Right ventricle myocardium inferior (tissue), 1 donor: ENCODE results near the gene ARID4B. TPM values are rescaled to one million over a fixed set of nuclear protein-coding genes. Genes with fewer than 3 reads are reported as not detected.
"Not testable (repeated sequence)": the region's sequence is repeated elsewhere in the genome, so short reads cannot be mapped to it uniquely, and the experiment has no call there.

Source experiments
- ATAC-seq: fragments of 200-7000 bp; cut with Tn5 transposase; one replicate; pipeline ENCODE4 v1.9.1; 2020; ENCODE audit warnings: mild to moderate bottlenecking, moderate library complexity
- DNase-seq: peaks from one replicate; pipeline ENCODE4 v3.0.0; 2021; ENCODE audit errors: missing footprints
- intact Hi-C: fragments of 100-400 bp; cut with DNase I; formaldehyde crosslinking; loops from one replicate; pipeline ENCODE4 v1.11.0; 2022
- total RNA-seq: library from RNA; stranded (reverse); fragmentation: NEBNext Ultra II Directional; extraction: Animal tissue kit (Norgen Biotek cat#: 25700); gene quantifications from one replicate; pipeline ENCODE4 v1.2.1, GENCODE V29; 2021
- donor health status: DM: no; HTN: yes; CAD: no; lungs with severe emphysema.

ARID4B gene
- total RNA-seq, 1 donor from 2014 or later, result 14.8 TPM

GRCh38 chr1:235336903-235337302, 8.9 kb upstream of the ARID4B start:
- DNase-seq (no peak), ATAC-seq (peak; percentile 93)
- intact Hi-C loops, result no loop called here

GRCh38 chr1:235331401-235331800, 3.4 kb upstream of the ARID4B start:
- intact Hi-C loops, result no loop called here
- ATAC-seq, result no peak
- DNase-seq, result no peak

DNA sequence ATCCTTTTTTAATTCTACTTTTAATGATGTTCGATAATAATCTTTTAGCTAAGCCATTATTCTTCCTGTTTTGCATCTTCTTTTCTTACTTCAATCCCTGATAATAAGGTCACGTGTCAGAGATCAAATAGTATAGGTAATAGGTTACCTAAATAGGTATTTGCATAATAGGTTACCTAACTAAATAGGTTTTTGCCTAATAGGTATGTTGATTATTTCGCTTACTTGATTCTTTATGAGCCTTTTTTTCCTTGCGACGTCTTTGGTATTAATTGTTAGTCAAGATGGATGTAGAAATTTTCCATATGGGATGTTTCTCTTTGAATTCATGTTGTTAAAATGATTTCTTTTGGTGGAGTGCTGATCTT, 2.9 kb upstream of the ARID4B start:
- intact Hi-C loops, result loop anchor here (1.0 kb wide), 1 partner anchor 79 kb away; no protein-coding TSS in a partner anchor
- DNase-seq, result no peak
- no peak for ATAC-seq

GRCh38 chr1:235329139-235329902, 1.3 kb upstream of the ARID4B start:
- intact Hi-C loops, result loop anchor here (10.0 kb wide), 1 partner anchor 85 kb away; no protein-coding TSS in a partner anchor
- DNase-seq (no peak), ATAC-seq (no peak)

GRCh38 chr1:235328271-235329138, 526 bp upstream of the ARID4B start, which contains the start of gene GGPS1:
Gene GGPS1, plus strand, starts transcription at chr1:235328570. Its CDS starts 6,695 bp downstream, at chr1:235335265.
- peak; percentile 99 for DNase-seq
- intact Hi-C loops, result loop anchor here (1.0 to 10.0 kb wide), 2 partner anchors 39 to 86 kb away; partner anchors contain the start of gene TBCE
- peak; percentile 94 for ATAC-seq

GRCh38 chr1:235326719-235327558, 1.0 kb downstream of the ARID4B start:
- no peak for ATAC-seq
- DNase-seq, result peak; percentile 76
- intact Hi-C loops, result loop anchor here (10.0 kb wide), 1 partner anchor 88 kb away; no protein-coding TSS in a partner anchor

GRCh38 chr1:235325854-235326253, 2.1 kb downstream of the ARID4B start:
- DNase-seq, result no peak
- intact Hi-C loops, result loop anchor here (10.0 kb wide), 1 partner anchor 89 kb away; no protein-coding TSS in a partner anchor
- ATAC-seq, result no peak

DNA sequence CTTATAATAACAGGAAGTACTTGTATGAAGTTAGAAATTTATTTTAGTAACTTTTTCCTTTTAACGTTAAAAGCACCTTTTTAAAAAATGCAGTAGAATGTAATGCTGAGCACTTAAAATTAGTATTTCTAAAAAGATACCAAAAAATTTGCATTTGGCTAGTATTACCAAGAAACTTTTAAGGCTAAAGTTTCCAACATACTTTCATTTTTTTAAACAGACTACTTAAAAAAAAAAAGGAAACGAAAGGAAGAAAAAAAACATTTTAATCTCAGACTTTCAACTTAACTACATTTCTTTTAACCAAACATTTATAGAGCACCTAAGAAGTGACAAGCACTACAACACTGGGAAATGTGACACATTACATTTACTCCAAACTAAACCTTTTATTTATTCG, 2.8 kb downstream of the ARID4B start:
- intact Hi-C loops, result loop anchor here (10.0 kb wide), 1 partner anchor 90 kb away; no protein-coding TSS in a partner anchor
- no peak for DNase-seq
- ATAC-seq, result no peak

- DNase-seq (no peak), ATAC-seq (no peak)
- intact Hi-C loops, result loop anchor here (10.0 kb wide), 1 partner anchor 91 kb away; no protein-coding TSS in a partner anchor
Measured at GRCh38 chr1:235324296-235324695, 3.7 kb downstream of the ARID4B start.

DNA sequence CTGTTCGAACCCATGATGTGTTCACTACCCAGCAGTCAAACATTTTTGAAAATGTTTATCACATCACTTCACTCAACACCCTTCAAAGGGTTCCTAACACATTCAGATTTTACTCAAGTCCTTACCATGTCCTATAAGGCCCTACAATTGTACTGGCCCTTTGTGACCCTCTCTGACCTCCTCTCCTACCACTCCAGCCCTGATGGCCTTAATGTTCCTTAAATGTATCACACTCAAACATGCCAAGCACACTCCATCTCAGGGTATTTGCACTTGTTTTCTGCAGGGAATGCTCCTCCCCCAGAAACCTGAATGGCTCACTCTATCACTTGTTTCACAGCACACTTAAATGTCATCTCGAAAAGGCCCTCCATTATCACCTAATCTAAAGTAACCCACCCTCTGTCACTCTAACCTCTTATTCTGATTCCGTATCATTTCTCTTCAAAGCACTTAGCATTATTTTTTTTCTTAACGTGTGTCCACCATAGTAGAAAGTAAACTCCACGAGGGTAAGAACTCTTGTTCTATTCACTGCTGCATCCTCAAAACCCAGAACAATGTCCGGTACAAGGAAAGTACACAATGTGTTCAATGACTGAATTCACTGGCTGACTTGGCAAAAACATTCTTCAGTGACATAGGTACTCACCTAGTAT, 7.3 kb downstream of the ARID4B start:
- intact Hi-C loops, result loop anchor here (10.0 kb wide), 1 partner anchor 94 kb away; no protein-coding TSS in a partner anchor

DNA sequence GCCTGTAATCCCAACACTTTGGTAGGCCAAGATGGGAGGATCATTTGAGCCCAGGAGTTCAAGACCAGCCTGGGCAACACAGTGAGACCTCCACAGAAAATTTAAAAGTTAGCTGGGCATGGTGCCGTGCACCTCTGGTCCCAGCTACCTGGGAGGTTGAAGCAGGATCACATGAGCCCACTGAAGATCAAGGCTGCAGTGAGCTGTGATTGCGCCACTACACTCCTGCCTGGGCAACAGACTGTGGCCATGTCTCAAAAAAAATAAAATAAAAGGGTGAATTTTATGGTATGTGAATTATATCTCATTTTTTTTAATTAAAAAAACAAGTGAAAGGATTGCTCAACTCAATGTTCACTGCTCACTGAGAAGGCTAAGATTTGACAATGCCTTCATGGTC, 8.7 kb downstream of the ARID4B start:
- intact Hi-C loops, result no loop called here
- DNase-seq (no peak), ATAC-seq (no peak)

More for the DNA sequence above, 7.3 kb downstream of the ARID4B start:
- ATAC-seq (no peak), DNase-seq (no peak)

GRCh38 chr1:235317168-235317567, 10.8 kb downstream of the ARID4B start:
- intact Hi-C loops, result no loop called here
- ATAC-seq (no peak), DNase-seq (no peak)

DNA sequence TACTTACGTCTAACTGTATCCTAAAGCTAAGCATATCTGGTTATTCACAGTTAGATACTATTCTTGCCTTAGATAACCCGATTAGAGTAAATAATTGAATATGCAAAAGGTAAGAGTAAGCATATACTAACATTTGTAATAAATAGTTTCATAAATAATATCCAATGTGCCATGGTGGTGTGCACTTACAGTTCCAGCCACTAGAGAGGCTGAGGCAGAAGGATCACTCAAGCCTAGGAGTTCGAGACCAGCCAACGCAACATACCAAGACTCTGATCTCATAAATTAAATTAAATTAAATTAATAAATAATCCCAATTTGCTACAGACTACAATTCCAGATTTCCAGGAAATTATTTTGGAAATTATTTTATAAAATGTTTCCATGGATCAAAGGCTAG, 12.2 kb downstream of the ARID4B start:
- ATAC-seq, result no peak
- no peak for DNase-seq
- intact Hi-C loops, result no loop called here

GRCh38 chr1:235315173-235315572, 12.8 kb downstream of the ARID4B start:
- DNase-seq (no peak), ATAC-seq (no peak)
- intact Hi-C loops, result no loop called here

DNA sequence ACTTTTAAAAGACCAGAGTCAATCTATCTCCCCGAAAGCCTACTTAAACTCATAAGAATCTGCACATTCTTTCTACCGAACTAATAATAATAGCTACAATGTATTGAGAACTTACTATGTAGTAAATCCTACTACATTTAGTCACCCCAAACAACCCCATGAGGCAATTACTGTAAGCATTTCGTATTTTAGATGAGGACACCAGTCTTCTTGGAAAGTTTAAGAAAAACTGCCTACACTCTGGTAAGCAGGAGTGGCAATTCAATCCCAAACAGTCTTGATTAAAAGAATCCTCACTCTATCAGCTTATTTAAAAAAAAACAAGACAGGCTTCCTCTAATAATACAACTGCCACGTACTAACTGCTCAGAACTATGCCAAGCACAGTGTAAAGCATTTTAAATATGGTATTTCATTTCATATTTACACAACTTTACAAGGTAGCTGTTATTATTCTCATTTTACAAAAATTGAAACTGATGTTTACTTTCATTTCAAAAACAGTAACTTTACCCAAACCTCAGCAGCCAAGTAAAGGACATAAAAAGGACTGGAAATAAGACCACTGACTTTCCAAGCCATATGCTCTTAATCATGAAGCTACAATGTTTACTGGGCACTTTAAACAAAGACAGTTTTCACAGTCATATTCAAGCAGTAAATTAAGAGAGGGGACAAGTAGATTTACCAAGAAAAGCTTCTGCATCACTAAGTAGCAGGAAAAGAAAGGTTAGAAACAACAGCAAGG, 13.9 kb downstream of the ARID4B start:
- intact Hi-C loops, result no loop called here
- no peak for DNase-seq
- no peak for ATAC-seq

- no peak for DNase-seq
- intact Hi-C loops, result no loop called here
- no peak for ATAC-seq
Measured at GRCh38 chr1:235313262-235313661, 14.7 kb downstream of the ARID4B start.

DNA sequence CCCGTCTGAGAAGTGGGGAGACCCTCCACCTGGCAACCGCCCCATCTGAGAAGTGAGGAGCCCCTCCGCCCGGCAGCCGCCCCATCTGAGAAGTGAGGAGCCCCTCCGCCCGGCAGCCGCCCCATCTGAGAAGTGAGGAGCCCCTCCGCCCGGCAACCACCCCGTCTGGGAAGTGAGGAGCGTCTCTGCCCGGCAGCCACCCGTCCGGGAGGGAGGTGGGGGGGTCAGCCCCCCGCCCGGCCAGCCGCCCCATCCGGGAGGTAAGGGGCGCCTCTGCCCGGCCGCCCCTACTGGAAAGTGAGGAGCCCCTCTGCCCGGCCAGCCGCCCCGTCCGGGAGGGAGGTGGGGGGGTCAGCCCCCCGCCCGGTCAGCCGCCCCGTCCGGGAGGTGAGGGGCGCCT, 18.8 kb downstream of the ARID4B start:
- DNase-seq, ATAC-seq, intact Hi-C loops: not testable (repeated sequence)
